HepG2 (cell line): ENCODE data around the gene P4HB. TPM values are rescaled to one million over a fixed set of nuclear protein-coding genes. Genes with fewer than 3 reads are reported as not detected.

Experiments
- ASH2L ChIP-seq: fragments of 300-600, 200-600 bp; sonication (generic); IDR thresholded peaks from 2 replicates; pipeline ENCODE4 v1.7.0; 2017; ENCODE audit warnings: low read depth, mild to moderate bottlenecking, moderate library complexity, mixed read lengths, low read length; ENCODE audit not compliant: insufficient read length
- CREB1 ChIP-seq, 2 experiments: fragments of 450-650 bp in 1 of 2; IDR thresholded peaks; 2 replicates each; pipeline ENCODE4 v1.6.1; 2016 to 2017; ENCODE audit warnings: control low read depth in 1 of 2, mild to moderate bottlenecking in 1 of 2, missing compliant biosample characterization in 1 of 2, missing genetic modification characterization in 1 of 2
- GLI4 ChIP-seq: sonication (generic); formaldehyde crosslinking; IDR thresholded peaks from 2 replicates; pipeline ENCODE4 v1.5.1; 2020; ENCODE audit warnings: missing genetic modification reagents, mild to moderate bottlenecking, moderate library complexity, borderline replicate concordance
- JUN ChIP-seq: sonication (generic); formaldehyde crosslinking; IDR thresholded peaks from 2 replicates; pipeline ENCODE4 v1.4.0; 2020; ENCODE audit warnings: mild to moderate bottlenecking, missing genetic modification reagents
- MEIS1 ChIP-seq: sonication (generic); formaldehyde crosslinking; IDR thresholded peaks from 2 replicates; pipeline ENCODE4 v1.9.0; 2021; ENCODE audit warnings: mild to moderate bottlenecking, missing genetic modification reagents, moderate library complexity, borderline replicate concordance
- RAD51 ChIP-seq: fragments of 450-650 bp; IDR thresholded peaks from 2 replicates; pipeline ENCODE4 v1.6.1; 2016; ENCODE audit warnings: borderline replicate concordance
- ZFYVE20 ChIP-seq: sonication (generic); formaldehyde crosslinking; IDR thresholded peaks from 2 replicates; pipeline ENCODE4 v1.8.0; 2023; ENCODE audit warnings: low read depth, mild to moderate bottlenecking, moderate library complexity, missing genetic modification reagents, borderline replicate concordance
- ZNF749 ChIP-seq: sonication (generic); formaldehyde crosslinking; IDR thresholded peaks from 2 replicates; pipeline ENCODE4 v1.8.0; 2022; ENCODE audit warnings: mild to moderate bottlenecking, missing genetic modification reagents, moderate library complexity, borderline replicate concordance
- ZSCAN31 ChIP-seq: sonication (generic); formaldehyde crosslinking; IDR thresholded peaks from 2 replicates; pipeline ENCODE4 v1.5.0; 2020; ENCODE audit warnings: low read depth, mild to moderate bottlenecking, missing genetic modification reagents
- polyA plus RNA-seq, 8 experiments: library from polyadenylated mRNA; depleted of rRNA in 3 of 8; stranded (reverse) in 7 of 8; unstranded in 1 of 8; fragments of >200 nt; fragmentation: Illumina TruSeq in 4 of 8; extraction: Trizol in 4 of 8; gene quantifications; 2 replicates each; pipeline versions ENCODE4 v1.2.1 to v1.2.3, GENCODE V29; 2011 to 2016; ENCODE audit warnings: low read depth in 4 of 8, missing spikeins in 1 of 8, mixed read lengths in 1 of 8; ENCODE audit not compliant: insufficient read depth in 1 of 8
- total RNA-seq, 5 experiments: library from RNA; depleted of rRNA; stranded (reverse); fragments of >200 nt; fragmentation: Illumina TruSeq; extraction: Trizol; gene quantifications; 2 replicates each; pipeline ENCODE4 v1.2.3, GENCODE V29; 2016; ENCODE audit warnings: low read depth in 1 of 5
- TF ChIP-seq, protein P1 (sequence below): sonication (generic); formaldehyde crosslinking; IDR thresholded peaks from 2 replicates; pipeline ENCODE4 v1.4.0; 2020; ENCODE audit warnings: low read depth, missing genetic modification reagents
- TF ChIP-seq, protein P2 (sequence below): sonication (generic); formaldehyde crosslinking; IDR thresholded peaks from one replicate; pipeline ENCODE4 v1.5.1; 2020; ENCODE audit warnings: mild to moderate bottlenecking, missing genetic modification reagents; ENCODE audit errors: not compliant biosample characterization
- TF ChIP-seq, protein P3 (sequence below): sonication (generic); formaldehyde crosslinking; IDR thresholded peaks from 2 replicates; pipeline ENCODE4 v1.4.0; 2020; ENCODE audit warnings: missing genetic modification reagents, borderline replicate concordance

The P4HB gene
- total and polyA plus RNA-seq, 2 of the 13 experiments (the other 11 are each of a cell fraction or from before 2014, with no cell fraction given), result 185 to 782 TPM

DNA sequence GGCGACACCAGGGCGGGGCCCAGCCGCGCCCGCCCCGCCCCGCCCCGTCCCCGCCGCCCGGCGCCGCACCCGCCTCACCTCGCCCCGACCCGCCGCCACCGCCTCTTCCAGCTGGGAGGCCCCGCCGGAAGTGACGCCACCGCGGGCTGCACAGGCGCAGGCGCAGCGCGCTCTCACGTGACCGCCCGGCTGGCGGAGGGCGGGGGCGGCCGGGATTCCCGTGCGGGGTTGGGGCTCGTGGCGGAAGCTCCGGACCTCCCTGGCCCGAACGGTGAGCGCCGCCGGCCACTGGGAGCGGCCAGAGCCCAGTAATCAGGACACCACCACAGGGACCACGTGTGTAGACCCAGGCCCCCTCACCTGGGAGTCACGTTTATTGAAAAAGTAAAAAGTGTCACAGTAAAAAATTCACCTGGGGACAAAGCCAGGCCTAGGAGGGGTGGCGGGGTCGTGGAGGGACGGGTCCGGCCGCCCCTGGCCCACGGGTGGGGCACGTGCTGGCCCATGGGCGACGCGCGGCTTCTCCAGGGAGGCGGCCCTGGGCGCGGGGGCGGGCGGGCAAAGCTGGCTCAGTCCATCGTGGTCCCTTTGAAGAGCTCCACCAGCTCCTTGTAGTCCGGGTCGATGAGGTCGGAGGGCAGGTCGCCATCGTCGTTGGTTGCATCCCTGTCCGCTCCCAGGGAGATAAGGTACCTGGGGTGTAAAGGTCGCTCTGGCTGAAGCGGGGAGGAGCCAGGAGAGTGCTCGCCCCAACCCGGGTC is 27.0 kb downstream of the P4HB start, which contains the start of gene MCRIP1 (continued):
- TF ChIP-seq, protein P1, sequence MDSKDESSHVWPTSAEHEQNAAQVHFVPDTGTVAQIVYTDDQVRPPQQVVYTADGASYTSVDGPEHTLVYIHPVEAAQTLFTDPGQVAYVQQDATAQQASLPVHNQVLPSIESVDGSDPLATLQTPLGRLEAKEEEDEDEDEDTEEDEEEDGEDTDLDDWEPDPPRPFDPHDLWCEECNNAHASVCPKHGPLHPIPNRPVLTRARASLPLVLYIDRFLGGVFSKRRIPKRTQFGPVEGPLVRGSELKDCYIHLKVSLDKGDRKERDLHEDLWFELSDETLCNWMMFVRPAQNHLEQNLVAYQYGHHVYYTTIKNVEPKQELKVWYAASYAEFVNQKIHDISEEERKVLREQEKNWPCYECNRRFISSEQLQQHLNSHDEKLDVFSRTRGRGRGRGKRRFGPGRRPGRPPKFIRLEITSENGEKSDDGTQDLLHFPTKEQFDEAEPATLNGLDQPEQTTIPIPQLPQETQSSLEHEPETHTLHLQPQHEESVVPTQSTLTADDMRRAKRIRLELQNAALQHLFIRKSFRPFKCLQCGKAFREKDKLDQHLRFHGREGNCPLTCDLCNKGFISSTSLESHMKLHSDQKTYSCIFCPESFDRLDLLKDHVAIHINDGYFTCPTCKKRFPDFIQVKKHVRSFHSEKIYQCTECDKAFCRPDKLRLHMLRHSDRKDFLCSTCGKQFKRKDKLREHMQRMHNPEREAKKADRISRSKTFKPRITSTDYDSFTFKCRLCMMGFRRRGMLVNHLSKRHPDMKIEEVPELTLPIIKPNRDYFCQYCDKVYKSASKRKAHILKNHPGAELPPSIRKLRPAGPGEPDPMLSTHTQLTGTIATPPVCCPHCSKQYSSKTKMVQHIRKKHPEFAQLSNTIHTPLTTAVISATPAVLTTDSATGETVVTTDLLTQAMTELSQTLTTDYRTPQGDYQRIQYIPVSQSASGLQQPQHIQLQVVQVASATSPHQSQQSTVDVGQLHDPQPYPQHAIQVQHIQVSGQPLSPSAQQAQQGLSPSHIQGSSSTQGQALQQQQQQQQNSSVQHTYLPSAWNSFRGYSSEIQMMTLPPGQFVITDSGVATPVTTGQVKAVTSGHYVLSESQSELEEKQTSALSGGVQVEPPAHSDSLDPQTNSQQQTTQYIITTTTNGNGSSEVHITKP, result no peak
- TF ChIP-seq ASH2L, result peak; percentile 79
- peak; percentile 68; the same call in 1 of the 2 replicates for TF ChIP-seq ZNF749 (CRISPR knock-in tag)
- peak; percentile 76; the same call in 1 of the 2 replicates for TF ChIP-seq CREB1 (IDR thresholded peaks at IDR 0.05)
- TF ChIP-seq CREB1 (CRISPR knock-in tag; IDR thresholded peaks at IDR 0.05), result no peak
- peak; percentile 46; the same call in 1 of the 2 replicates for TF ChIP-seq RAD51
- TF ChIP-seq JUN (CRISPR knock-in tag), result peak; percentile 79
- TF ChIP-seq ZSCAN31, result peak; percentile 87
- peak; percentile 68; the same call in 1 of the 2 replicates for TF ChIP-seq GLI4 (CRISPR knock-in tag)
- TF ChIP-seq, protein P2, sequence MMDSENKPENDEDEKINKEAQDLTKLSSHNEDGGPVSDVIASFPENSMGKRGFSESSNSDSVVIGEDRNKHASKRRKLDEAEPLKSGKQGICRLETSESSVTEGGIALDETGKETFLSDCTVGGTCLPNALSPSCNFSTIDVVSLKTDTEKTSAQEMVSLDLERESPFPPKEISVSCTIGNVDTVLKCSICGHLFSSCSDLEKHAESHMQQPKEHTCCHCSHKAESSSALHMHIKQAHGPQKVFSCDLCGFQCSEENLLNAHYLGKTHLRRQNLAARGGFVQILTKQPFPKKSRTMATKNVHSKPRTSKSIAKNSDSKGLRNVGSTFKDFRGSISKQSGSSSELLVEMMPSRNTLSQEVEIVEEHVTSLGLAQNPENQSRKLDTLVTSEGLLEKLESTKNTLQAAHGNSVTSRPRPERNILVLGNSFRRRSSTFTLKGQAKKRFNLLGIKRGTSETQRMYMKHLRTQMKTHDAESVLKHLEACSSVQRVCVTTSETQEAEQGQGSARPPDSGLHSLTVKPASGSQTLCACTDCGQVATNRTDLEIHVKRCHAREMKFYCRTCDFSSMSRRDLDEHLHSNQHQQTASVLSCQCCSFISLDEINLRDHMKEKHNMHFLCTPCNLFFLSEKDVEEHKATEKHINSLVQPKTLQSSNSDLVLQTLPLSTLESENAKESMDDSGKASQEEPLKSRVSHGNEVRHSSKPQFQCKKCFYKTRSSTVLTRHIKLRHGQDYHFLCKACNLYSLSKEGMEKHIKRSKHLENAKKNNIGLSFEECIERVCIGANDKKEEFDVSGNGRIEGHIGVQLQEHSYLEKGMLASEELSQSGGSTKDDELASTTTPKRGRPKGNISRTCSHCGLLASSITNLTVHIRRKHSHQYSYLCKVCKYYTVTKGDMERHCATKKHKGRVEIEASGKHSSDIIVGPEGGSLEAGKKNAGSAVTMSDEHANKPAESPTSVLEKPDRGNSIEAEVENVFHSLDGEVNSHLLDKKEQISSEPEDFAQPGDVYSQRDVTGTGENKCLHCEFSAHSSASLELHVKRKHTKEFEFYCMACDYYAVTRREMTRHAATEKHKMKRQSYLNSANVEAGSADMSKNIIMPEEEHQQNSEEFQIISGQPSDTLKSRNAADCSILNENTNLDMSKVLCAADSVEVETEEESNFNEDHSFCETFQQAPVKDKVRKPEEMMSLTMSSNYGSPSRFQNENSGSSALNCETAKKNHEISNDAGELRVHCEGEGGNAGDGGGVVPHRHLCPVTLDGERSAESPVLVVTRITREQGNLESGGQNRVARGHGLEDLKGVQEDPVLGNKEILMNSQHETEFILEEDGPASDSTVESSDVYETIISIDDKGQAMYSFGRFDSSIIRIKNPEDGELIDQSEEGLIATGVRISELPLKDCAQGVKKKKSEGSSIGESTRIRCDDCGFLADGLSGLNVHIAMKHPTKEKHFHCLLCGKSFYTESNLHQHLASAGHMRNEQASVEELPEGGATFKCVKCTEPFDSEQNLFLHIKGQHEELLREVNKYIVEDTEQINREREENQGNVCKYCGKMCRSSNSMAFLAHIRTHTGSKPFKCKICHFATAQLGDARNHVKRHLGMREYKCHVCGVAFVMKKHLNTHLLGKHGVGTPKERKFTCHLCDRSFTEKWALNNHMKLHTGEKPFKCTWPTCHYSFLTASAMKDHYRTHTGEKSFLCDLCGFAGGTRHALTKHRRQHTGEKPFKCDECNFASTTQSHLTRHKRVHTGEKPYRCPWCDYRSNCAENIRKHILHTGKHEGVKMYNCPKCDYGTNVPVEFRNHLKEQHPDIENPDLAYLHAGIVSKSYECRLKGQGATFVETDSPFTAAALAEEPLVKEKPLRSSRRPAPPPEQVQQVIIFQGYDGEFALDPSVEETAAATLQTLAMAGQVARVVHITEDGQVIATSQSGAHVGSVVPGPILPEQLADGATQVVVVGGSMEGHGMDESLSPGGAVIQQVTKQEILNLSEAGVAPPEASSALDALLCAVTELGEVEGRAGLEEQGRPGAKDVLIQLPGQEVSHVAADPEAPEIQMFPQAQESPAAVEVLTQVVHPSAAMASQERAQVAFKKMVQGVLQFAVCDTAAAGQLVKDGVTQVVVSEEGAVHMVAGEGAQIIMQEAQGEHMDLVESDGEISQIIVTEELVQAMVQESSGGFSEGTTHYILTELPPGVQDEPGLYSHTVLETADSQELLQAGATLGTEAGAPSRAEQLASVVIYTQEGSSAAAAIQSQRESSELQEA, result peak; percentile 79
- TF ChIP-seq ZFYVE20 (CRISPR knock-in tag), result 0 out of 2 replicates have a peak, but pooled peaks have one; percentile 89
- TF ChIP-seq, protein P3, sequence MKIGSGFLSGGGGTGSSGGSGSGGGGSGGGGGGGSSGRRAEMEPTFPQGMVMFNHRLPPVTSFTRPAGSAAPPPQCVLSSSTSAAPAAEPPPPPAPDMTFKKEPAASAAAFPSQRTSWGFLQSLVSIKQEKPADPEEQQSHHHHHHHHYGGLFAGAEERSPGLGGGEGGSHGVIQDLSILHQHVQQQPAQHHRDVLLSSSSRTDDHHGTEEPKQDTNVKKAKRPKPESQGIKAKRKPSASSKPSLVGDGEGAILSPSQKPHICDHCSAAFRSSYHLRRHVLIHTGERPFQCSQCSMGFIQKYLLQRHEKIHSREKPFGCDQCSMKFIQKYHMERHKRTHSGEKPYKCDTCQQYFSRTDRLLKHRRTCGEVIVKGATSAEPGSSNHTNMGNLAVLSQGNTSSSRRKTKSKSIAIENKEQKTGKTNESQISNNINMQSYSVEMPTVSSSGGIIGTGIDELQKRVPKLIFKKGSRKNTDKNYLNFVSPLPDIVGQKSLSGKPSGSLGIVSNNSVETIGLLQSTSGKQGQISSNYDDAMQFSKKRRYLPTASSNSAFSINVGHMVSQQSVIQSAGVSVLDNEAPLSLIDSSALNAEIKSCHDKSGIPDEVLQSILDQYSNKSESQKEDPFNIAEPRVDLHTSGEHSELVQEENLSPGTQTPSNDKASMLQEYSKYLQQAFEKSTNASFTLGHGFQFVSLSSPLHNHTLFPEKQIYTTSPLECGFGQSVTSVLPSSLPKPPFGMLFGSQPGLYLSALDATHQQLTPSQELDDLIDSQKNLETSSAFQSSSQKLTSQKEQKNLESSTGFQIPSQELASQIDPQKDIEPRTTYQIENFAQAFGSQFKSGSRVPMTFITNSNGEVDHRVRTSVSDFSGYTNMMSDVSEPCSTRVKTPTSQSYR (CRISPR knock-in tag), result peak; percentile 3; the same call in 1 of the 2 replicates
- peak; percentile 88 for TF ChIP-seq MEIS1 (CRISPR knock-in tag)
